ENCODE data around the gene PTGES2.
A peak's percentile ranks its signal among the peaks of the same experiment; 100 is the strongest.
"Not testable (repeated sequence)": the region's sequence is repeated elsewhere in the genome, so short reads cannot be mapped to it uniquely, and the experiment has no call there.

Gene PTGES2

DNA sequence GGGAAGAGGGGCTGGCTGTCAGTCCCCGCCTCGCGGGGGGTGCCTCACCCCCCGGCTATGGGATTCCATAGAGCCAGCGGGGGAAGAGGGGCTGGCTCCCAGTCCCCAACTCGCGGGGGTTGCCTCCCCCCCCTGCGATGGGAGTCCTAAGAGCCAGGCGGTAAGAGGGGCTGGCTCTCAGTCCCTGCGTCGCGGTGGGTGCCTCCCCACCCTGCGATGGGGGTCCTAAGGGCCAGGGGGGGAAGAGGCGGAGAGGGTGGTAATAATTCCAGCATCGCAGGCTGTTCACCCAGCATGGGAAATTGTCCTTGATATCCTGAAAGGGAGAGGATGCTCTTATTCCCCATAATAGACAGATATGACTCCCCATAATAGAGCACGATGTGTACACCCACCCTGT is 12.1 kb upstream of the PTGES2 start:
- no peak overlapping the region for H2AFZ ChIP-seq (ENCODE audit: low read depth, low read length)
- H3K9me3 ChIP-seq (ENCODE audit: low read length), result no peaks in the 10 kb centered on the region
- no peaks in the 10 kb centered on the region for H3K36me3 ChIP-seq (ENCODE audit: insufficient read depth, low read length)
- H3K4me3 ChIP-seq (ENCODE audit: low read length), result no peak overlapping the region
- no peaks in the 10 kb centered on the region for H3K27me3 ChIP-seq (ENCODE audit: insufficient read depth, low read length)
- H3K4me1 ChIP-seq (ENCODE audit: insufficient read depth, low read length), result peaks cover 3% of the 10 kb centered on the region

- no peaks in the 10 kb centered on the region for H3K27me3 ChIP-seq (ENCODE audit: insufficient read depth, low read length)
- H3K4me1 ChIP-seq (ENCODE audit: insufficient read depth, low read length), result peaks cover 3% of the 10 kb centered on the region
- no peaks in the 10 kb centered on the region for H3K36me3 ChIP-seq (ENCODE audit: insufficient read depth, low read length)
- no peak overlapping the region for H3K4me3 ChIP-seq (ENCODE audit: low read length)
- no peak overlapping the region for H2AFZ ChIP-seq (ENCODE audit: low read depth, low read length)
- no peaks in the 10 kb centered on the region for H3K9me3 ChIP-seq (ENCODE audit: low read length)
These were observed 10.5 kb upstream of the PTGES2 start for GRCh38 chr9:128138001-128138400.

DNA sequence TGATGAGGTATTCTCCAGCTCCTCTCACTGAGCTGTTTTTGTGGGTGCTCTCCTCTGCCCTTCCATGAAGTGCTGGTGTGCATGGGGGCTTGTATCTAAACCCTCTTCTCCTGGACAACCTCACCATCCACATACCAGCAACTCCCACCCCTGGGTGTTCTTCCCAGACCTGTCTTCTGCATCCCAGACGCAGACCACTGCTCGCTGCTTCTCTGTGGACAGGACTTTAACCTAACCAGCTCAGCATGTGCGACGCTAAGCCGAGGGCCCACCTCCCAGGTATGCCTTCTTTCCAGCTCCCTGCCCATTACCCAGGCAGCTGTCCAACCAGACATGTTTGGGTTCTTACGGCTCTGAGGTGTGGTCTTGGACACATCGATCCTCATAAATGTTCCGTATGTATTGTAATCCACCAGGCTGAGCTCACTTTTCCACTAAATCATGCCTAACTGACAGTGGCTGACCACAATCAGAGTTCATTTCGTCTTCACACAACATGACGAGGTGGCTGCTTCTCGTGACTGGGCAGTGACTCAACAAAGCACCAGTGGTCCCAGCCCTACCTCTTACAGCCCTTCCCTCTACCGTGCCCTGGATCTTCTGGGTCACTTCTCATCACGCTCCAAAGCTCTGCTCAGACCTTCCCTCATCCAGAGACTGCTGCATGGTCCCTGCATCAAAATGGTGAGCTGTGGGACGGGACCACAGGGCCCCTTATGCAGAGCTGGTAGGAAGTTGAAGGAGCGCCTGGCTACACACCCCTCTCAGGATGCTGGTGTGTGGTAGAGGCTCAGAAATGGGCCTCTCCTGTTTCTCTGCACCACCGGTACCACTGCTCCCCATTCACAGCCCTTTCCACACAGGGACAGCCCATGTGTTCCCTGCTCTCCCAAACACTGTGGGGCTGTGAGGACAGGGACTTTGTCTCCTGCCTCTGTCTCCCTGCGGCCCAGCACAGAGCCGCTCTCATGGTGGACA is 9.6 kb upstream of the PTGES2 start:
- Histone ChIP-seq H3K4me3 (ENCODE audit: low read length) (no peak overlapping the region), H2AFZ (ENCODE audit: low read depth, low read length) (no peak overlapping the region), H3K4me1 (ENCODE audit: insufficient read depth, low read length) (peaks cover 5% of the 10 kb centered on the region), H3K27me3 (ENCODE audit: insufficient read depth, low read length) (no peaks in the 10 kb centered on the region), H3K9me3 (ENCODE audit: low read length) (no peaks in the 10 kb centered on the region), H3K36me3 (ENCODE audit: insufficient read depth, low read length) (no peaks in the 10 kb centered on the region)

DNA sequence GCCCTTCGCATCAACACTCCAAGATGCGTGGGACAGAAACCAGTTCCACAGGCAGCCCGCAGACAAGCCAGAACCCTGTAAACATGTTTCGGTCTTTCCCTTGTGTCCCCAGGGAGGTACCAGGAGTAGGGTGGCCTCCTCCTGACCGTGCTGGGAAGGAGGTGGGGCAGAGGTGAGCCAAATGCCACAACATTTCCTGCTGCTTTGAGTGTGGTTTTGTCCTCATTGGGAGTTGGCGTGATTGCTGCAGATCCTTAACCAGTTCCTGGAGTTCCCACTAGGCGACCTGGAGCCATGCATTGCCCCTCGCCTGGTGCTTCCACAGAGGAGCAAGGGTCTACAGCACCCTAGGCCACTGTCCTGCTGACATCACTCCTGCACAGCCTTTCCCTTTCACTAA is 8.0 kb upstream of the PTGES2 start:
- H3K4me3 ChIP-seq (ENCODE audit: low read length); H3K36me3 ChIP-seq (ENCODE audit: insufficient read depth, low read length); H2AFZ ChIP-seq (ENCODE audit: low read depth, low read length); H3K9me3 ChIP-seq (ENCODE audit: low read length); H3K27me3 ChIP-seq (ENCODE audit: insufficient read depth, low read length): not testable (repeated sequence)
- peaks cover 12% of the 10 kb centered on the region for H3K4me1 ChIP-seq (ENCODE audit: insufficient read depth, low read length)

DNA sequence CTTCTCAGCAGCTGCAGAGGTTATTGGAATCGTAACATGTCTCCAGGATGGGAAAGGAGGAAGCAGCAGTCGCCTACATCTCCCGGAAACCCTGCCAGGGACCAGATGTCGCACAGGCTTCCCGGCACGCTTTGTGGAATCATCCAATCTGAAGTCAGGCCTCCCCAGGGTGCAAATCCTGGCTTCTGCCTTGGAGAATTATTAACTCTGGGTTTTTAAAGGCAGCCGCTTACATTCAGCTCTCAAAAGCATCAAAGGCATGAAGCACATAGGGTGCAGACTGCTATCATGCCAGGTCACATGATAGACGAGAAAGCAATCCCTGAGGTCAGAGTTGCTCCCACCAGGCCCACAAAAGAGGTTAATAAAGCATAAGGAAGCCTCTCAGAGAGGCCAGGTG is 4.6 kb upstream of the PTGES2 start:
- not testable (repeated sequence) for H3K4me3 ChIP-seq (ENCODE audit: low read length); H3K27me3 ChIP-seq (ENCODE audit: insufficient read depth, low read length); H3K9me3 ChIP-seq (ENCODE audit: low read length); H2AFZ ChIP-seq (ENCODE audit: low read depth, low read length); H3K36me3 ChIP-seq (ENCODE audit: insufficient read depth, low read length)
- H3K4me1 ChIP-seq (ENCODE audit: insufficient read depth, low read length), result peaks cover 11% of the 10 kb centered on the region

DNA sequence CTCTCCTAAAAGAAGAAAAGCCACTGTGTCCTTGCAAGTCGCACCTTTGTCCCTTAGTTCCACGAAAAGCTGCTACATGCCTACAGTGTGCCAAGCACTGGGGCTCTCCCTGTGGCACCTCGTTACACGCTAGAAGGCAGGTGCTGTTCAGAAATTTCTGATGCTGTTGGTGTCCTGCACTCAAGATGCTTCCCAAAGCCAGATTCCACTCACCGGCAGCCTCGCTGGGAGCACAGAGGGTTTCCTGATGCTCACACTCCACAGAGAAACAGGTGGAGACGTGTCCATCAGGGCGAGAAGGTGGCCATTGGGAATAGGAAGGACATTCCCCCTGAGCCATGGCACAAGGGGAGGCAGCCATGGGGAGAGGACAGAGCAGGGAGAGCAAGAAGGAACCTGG is 3.8 kb upstream of the PTGES2 start:
- H3K27me3 ChIP-seq (ENCODE audit: insufficient read depth, low read length); H3K9me3 ChIP-seq (ENCODE audit: low read length); H3K4me3 ChIP-seq (ENCODE audit: low read length); H3K36me3 ChIP-seq (ENCODE audit: insufficient read depth, low read length); H2AFZ ChIP-seq (ENCODE audit: low read depth, low read length): not testable (repeated sequence)
- H3K4me1 ChIP-seq (ENCODE audit: insufficient read depth, low read length), result peaks cover 16% of the 10 kb centered on the region

GRCh38 chr9:128130651-128131050 is 3.1 kb upstream of the PTGES2 start:
- H3K4me1 ChIP-seq (ENCODE audit: insufficient read depth, low read length), result peaks cover 22% of the 10 kb centered on the region
- H3K36me3 ChIP-seq (ENCODE audit: insufficient read depth, low read length); H2AFZ ChIP-seq (ENCODE audit: low read depth, low read length); H3K9me3 ChIP-seq (ENCODE audit: low read length); H3K4me3 ChIP-seq (ENCODE audit: low read length); H3K27me3 ChIP-seq (ENCODE audit: insufficient read depth, low read length): not testable (repeated sequence)

DNA sequence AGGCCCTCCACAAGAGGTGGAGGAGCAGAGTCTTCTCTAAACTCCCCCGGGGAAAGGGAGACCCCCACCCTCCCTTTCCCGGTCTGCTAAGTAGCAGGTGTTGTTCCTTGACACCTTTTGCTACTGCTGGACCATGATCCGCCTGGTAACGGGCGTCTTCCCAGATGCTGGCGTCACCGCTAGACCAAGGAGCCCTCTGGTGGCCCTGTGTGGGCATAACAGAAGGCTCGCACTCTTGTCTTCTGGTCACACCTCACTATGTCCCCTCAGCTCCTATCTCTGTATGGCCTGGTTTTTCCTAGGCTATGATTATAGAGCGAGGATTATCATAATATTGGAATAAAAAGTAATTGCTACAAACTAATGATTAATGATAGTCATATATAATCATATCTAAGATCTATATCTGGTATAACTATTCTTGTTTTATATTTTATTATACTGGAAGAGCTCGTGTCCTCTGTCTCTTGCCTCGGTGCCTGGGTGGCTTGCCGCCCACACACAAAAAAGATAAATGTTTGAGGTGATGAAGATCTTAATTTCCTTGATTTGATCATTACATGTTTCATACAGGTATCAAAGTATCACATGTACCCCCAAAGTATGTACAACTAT is 2.6 kb upstream of the PTGES2 start:
- H3K36me3 ChIP-seq (ENCODE audit: insufficient read depth, low read length); H3K9me3 ChIP-seq (ENCODE audit: low read length); H2AFZ ChIP-seq (ENCODE audit: low read depth, low read length); H3K4me3 ChIP-seq (ENCODE audit: low read length); H3K27me3 ChIP-seq (ENCODE audit: insufficient read depth, low read length): not testable (repeated sequence)
- H3K4me1 ChIP-seq (ENCODE audit: insufficient read depth, low read length), result peaks cover 22% of the 10 kb centered on the region

DNA sequence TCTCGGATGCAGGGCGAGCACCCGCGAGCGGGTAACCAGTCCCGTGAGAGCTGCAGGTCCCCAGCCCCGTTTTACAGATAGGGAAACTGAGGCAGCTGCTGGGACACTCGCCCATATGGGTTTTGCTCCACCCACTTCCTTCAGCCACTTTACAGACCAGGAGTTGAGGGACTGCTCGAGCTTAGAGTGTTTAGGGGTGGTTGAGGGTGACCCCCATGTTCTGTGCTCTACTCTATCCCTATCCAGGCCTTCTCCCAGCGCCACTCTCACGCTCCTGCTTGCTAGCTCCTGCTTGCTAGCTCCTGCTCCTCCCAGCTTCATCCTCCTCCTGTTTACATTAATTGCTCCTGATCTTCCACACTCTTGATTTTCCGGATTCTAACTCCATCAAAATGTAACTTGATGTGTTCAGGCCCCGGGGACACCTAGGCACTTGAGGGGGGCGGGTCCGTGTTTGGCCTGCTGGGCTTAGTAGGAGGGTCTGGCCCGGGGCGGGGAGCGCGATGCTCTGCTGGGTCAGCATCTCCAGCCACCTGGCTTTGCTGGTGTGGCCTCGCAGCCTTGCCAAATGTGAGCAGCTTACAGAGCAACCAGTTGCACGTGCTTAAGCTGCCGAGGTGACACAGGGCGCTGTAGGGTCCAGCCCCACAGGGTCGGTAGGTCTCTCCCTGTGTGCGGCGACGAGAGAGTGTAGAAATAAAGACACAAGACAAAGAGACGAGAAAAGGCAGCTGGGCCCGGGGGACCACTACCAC is 1.5 kb upstream of the PTGES2 start:
- H3K4me3 ChIP-seq (ENCODE audit: low read length), result peak overlapping the region; percentile 95
- peaks cover 8% of the 10 kb centered on the region for H3K36me3 ChIP-seq (ENCODE audit: insufficient read depth, low read length)
- H2AFZ ChIP-seq (ENCODE audit: low read depth, low read length), result peak overlapping the region; percentile 99

GRCh38 chr9:128127990-128128835 is 684 bp upstream of the PTGES2 start:
- Histone ChIP-seq H3K27me3 (ENCODE audit: insufficient read depth, low read length) (no peaks in the 10 kb centered on the region), H2AFZ (ENCODE audit: low read depth, low read length) (peak overlapping the region; percentile 99), H3K4me3 (ENCODE audit: low read length) (peak overlapping the region; percentile 95), H3K36me3 (ENCODE audit: insufficient read depth, low read length) (peaks cover 8% of the 10 kb centered on the region), H3K9me3 (ENCODE audit: low read length) (no peaks in the 10 kb centered on the region), H3K4me1 (ENCODE audit: insufficient read depth, low read length) (peaks cover 22% of the 10 kb centered on the region)

More for the DNA sequence above, 1.5 kb upstream of the PTGES2 start:
- Histone ChIP-seq H3K9me3 (ENCODE audit: low read length) (no peaks in the 10 kb centered on the region), H3K27me3 (ENCODE audit: insufficient read depth, low read length) (no peaks in the 10 kb centered on the region), H3K4me1 (ENCODE audit: insufficient read depth, low read length) (peaks cover 22% of the 10 kb centered on the region)

DNA sequence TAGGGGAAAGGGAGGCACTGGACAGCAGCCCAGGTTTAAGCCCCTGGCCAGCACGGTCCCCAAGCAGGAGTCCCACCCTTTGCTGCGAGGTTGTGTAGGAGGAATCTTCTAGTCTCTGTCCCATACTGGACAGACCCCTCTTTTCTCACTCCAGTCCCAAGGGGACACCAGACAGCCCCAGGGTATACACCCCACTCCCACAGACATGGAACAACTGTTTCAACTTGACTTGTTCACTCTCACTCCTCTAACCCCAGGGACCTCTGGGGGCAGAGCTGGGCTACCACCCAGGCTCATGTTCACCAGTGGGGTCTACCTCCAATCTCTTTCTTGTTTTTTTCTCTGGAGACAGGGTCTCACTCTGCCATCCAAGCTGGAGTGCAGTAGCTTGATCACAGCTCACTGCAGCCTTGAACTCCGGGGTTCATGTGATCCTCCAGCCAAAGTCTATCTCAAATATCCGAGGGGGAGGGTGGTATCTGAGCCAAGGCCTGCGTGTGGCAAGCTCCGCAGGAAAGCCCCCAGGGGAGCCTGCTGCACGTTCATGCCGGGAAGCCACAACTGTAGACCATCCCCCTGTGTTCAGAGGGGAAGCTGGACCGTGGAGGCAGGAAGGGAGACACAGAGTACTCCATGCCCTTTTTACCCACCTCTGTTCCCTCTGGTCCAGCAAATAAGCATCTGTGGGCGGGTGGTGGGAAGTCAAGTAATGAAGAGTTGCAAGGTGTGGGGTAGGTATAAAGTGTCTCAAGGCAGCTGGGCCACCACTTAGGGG is 1.8 kb downstream of the PTGES2 start:
- Histone ChIP-seq H3K36me3 (ENCODE audit: insufficient read depth, low read length) (peaks cover 22% of the 10 kb centered on the region), H2AFZ (ENCODE audit: low read depth, low read length) (no peak overlapping the region), H3K4me3 (ENCODE audit: low read length) (no peak overlapping the region), H3K4me1 (ENCODE audit: insufficient read depth, low read length) (peaks cover 10% of the 10 kb centered on the region), H3K27me3 (ENCODE audit: insufficient read depth, low read length) (no peaks in the 10 kb centered on the region), H3K9me3 (ENCODE audit: low read length) (no peaks in the 10 kb centered on the region)
